Left forelimb (tissue), 1 donor: ENCODE data around the gene PCDH17.

Experiments
- DNase-seq: peaks from one replicate; pipeline ENCODE4 v3.0.0-alpha.2; 2018; ENCODE audit warnings: low spot score

Gene PCDH17

GRCh38 chr13:57634839-57635165, 3.3 kb downstream of the PCDH17 start:
- peak; percentile 65 for DNase-seq

DNA sequence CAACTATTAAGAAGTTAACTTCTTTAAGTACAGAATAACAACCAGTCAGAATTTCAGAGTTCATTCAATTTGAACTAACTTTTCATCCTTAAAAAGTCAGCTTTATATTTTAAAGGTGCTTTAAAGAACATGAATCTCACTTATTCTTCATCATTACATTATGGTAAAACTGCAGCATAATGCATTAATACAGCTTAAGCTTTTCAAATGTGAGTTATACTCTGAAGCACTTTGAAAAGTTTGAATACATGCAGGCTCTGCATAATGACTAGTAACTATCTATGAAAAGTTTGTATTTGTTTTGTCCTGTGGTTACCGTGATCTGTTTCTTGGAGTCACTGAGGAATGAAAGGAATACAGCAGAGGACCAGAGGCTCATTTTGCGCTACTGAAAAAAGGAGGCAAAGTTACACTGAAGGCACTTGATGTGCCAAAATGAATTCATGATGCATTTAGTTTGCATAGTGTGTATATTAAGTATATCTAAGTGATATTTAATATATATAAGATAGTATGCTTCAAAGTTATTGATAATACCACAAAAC, 4.1 kb downstream of the PCDH17 start:
- DNase-seq: no peak

GRCh38 chr13:57636816-57637215, 5.3 kb downstream of the PCDH17 start:
- no peak for DNase-seq

DNA sequence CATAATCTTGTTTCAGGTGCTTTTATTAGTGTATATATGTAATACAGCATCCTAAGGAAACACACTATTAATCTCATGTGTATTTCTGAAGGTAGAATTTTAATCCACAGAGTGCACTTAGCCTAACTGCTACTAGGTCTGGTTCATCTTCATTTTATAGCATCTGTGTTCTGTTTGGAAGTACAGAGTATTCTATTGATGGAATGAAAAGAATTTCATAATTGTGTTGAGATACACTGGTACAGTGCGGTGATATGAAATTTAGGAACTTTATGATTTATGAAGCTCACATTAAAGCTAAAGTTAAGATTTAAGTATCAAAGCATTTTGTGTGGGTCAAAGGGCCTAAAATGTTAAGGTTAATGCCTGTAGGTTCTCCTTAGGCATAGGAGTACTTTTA, 6.0 kb downstream of the PCDH17 start:
- no peak for DNase-seq

- DNase-seq: no peak
Observed at GRCh38 chr13:57638186-57638890, 6.8 kb downstream of the PCDH17 start.

DNA sequence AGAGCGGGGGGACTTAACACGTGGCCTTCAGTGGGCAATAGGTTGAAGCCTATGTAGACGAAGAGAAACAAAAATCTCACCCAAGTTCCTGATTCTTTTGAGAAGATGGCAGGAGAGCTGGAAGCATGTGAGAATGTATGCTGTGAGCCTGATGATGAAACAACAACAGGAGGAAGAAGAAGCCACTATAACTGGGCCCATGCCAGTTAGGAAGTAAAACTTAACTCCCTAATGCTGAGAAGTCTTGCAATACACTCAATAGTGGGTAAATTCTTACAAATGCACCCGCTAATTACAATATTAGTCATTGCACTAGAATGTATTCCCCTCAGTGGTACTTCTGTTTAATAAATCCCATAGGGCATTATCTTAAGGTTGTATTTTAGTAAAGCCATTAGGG, 9.1 kb downstream of the PCDH17 start:
- no peak for DNase-seq

DNA sequence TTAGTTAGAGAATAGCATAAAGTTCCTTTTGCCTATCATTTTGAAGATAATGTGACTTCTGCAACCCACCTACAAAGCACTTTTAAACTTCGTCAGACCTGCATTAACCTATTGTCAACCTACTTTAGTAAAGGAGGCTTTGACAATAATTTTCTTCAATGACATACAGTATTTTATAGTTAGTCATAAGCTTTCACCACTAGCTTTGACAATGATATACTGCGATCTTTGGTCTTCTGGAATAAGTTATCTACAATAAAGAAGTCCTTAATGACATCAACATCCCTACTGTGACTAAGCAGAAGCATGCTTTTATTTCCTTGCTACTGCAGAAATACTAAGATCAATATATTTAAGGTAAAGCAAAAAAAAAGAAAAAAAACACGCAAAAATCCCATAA, 9.5 kb downstream of the PCDH17 start:
- DNase-seq: no peak

DNA sequence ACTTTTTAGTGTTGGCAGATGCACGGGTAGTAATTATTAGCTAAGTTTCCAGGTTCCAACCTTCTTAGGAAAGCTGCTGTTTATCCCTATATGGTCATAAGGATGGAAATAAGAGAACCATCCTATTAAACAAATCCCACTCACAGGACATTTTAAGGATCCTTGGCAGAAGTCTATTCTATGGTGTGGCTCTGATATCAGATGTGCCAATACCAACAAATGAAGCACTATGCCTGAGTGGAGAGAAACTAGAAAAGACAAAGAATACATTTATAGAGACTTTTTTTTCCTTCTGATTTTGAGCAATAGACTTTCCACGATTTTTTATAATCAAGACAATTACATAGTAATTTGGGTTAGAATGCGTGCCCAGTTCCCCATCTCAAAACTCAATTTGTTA, 12.6 kb downstream of the PCDH17 start:
- DNase-seq: no peak

GRCh38 chr13:57653229-57653989, 21.9 kb downstream of the PCDH17 start:
- DNase-seq: no peak

DNA sequence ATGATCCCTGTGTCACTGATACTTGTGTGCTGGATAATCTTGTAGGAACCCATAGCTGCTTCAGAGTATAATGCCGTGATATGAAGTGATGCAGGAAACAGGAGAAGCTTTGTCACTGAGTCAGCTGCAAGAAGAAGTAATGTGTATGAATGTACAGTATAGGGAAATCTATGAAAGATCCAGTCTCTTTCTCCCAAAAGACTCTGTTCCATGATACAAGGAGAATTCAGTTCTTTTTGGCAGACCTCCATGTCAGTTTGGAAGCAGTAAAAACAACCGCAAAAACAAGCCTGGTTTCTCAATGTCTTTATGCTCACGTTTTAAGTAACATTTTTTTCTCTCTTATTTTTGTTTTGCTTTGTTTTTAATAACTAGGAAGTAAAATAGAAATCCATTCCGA, 33.9 kb downstream of the PCDH17 start:
- no peak for DNase-seq

DNA sequence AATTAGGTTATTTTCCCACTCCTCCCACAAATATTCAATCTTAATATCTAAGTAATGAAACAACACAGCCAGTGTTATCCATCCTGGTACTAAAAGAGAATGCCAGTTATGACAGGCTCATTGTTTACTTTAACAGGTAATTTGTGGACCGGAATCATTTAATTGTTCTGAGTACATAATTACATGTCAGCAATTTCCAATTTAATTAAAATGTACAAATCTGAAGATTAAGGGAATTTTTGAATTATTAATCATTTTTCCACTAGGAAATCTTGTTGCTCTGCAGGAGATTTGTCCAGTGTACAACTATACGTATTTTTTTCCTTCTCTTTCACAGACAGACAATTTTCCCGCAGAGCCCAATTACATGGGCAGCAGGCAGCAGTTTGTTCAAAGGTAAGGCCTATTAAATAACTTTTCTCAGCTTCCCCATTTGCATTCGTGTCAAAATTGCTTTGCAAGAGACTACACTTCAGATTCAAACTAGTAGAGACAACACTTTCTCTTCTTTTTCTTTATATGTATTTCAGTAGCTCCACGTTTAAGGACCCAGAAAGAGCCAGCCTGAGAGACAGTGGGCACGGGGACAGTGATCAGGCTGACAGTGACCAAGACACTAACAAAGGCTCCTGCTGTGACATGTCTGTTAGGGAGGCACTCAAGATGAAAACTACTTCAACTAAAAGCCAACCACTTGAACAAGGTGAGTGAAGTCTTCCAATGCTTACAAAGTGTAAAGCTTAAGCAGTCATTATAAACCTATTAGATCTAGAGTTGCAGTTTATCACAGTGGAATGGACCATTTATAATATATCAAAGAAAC, 34.8 kb downstream of the PCDH17 start:
- DNase-seq: no peak

GRCh38 chr13:57672168-57672567, 40.6 kb downstream of the PCDH17 start:
- DNase-seq: no peak

- no peak for DNase-seq
Observed at GRCh38 chr13:57673197-57673596, 41.7 kb downstream of the PCDH17 start.

GRCh38 chr13:57675526-57675925, 44.0 kb downstream of the PCDH17 start:
- no peak for DNase-seq

GRCh38 chr13:57680609-57681008, 49.1 kb downstream of the PCDH17 start:
- DNase-seq: no peak

GRCh38 chr13:57682128-57682716, 50.7 kb downstream of the PCDH17 start:
- no peak for DNase-seq

- DNase-seq: no peak
Observed at GRCh38 chr13:57698851-57699250, 67.3 kb downstream of the PCDH17 start.

GRCh38 chr13:57704031-57704430, 72.5 kb downstream of the PCDH17 start:
- no peak for DNase-seq

GRCh38 chr13:57716295-57716694, 84.8 kb downstream of the PCDH17 start:
- no peak for DNase-seq

DNA sequence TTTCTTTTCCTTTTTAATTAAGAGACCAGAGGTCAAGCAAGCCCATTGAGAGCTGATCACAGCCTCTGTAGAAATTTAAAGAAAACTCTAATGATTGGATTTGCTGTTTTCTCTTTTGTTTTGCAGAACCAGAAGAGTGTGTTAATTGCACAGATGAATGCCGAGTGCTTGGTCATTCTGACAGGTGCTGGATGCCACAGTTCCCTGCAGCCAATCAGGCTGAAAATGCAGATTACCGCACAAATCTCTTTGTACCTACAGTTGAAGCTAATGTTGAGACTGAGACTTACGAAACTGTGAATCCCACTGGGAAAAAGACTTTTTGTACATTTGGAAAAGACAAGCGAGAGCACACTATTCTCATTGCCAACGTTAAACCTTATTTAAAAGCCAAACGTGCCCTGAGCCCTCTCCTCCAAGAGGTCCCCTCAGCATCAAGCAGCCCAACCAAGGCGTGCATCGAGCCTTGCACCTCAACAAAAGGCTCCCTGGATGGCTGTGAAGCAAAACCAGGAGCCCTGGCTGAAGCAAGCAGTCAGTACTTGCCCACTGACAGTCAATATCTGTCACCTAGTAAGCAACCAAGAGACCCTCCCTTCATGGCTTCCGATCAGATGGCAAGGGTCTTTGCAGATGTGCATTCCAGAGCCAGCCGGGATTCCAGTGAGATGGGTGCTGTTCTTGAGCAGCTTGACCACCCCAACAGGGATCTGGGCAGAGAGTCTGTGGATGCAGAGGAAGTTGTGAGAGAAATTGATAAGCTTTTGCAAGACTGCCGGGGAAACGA, 93.1 kb downstream of the PCDH17 start:
- DNase-seq: no peak

DNA sequence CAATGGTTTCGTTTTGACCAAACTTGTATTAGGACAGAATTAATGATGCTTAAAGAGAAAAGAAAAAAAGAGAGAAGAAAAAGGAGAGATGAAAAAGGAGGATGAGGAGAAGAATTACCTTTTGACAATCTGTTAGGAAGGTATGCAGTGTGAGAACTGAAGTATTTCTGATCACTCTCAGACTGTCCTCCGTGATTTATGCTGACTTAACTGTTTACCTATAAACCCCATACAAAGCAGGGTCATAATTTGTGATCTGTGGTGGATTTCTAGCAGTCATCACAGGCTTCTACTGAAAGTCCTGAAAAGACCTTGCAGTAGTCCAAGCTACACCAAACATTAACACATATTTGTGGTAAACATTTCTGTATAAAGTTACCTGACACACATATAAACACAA, 93.9 kb downstream of the PCDH17 start:
- DNase-seq: no peak

- no peak for DNase-seq
Observed at GRCh38 chr13:57726981-57727380, 95.4 kb downstream of the PCDH17 start.
